Measurements from ENCODE around the gene GRHPR. TPM values are rescaled to one million over a fixed set of nuclear protein-coding genes. Genes with fewer than 3 reads are reported as not detected.
A peak's percentile ranks its signal among the peaks of the same experiment; 100 is the strongest.

The GRHPR gene
- total RNA-seq, 4 donors from 2014 or later: 79.5 to 157 (median 126) TPM

DNA sequence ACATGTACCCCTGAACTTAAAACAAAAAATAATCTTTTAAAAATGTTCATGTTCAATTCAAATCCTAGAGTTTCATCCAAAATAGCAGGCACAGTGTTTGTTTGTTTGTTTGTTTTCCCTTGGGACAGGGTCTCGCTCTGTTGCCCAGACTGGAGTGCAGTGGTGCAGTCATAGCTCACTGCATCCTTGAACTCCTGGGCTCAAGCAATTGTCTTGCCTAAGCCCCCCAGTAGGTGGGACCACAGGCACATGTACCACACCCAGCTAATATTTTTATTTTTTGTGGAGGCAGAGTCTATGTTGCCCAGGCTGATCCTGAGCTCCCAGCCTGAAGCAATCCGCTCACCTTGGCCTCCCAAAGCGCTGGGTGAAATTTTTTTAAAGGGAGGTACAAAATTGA lies 58.3 kb downstream of the GRHPR start:
- DNase-seq: no peak
- H3K9me3 ChIP-seq: no peaks in the 10 kb centered on the region
- peaks cover 4 to 6% of the 10 kb centered on the region in 2 donors for H3K4me1 ChIP-seq
- intact Hi-C loops (cut with DNase I): loop anchor here (5.0 kb wide), 1 partner anchor 422 kb away; the partner anchor contains the start of gene SLC25A51
- 79 to 82% methylated on average over 3 of the region's 3 CpGs for WGBS, 2 donors
- TF ChIP-seq POLR2A (IDR thresholded peaks at IDR 0.05): no peak
- no peak for TF ChIP-seq CTCF (IDR thresholded peaks at IDR 0.05)
- H3K27me3 ChIP-seq: no peaks in the 10 kb centered on the region
- H3K27ac ChIP-seq: no peak overlapping the region
- H3K4me3 ChIP-seq (replicated peaks in 1 of 3): no peak overlapping the region
- H3K36me3 ChIP-seq: no peaks in the 10 kb centered on the region

GRCh38 chr9:37485389-37486255 lies 63.1 kb downstream of the GRHPR start, which contains the start of gene POLR1E:
Gene POLR1E, plus strand, starts transcription at chr9:37485948. Its CDS starts 100 bp downstream, at chr9:37486048.
- peak; percentile 97 for DNase-seq
- TF ChIP-seq POLR2A (IDR thresholded peaks at IDR 0.05) (peak in 1 of 2 donors; percentile 76), CTCF (IDR thresholded peaks at IDR 0.05) (no peak)
- WGBS, 2 donors: 9 to 16% methylated on average over 18 to 20 of the region's 56 CpGs
- H3K27ac ChIP-seq: peak within 1 kb of the TSS in 2 of 3 donors; percentile 31 to 42
- H3K9me3 ChIP-seq: no peaks in the 10 kb centered on the region
- intact Hi-C loops (cut with DNase I): no loop called here
- no peaks in the 10 kb centered on the region for H3K27me3 ChIP-seq
- H3K4me1 ChIP-seq: peaks cover 16 to 17% of the 10 kb centered on the region in 2 donors
- peak within 1 kb of the TSS; percentile 27 to 53 (median 42) for H3K4me3 ChIP-seq (replicated peaks in 1 of 3)
- peaks cover 3 to 6% of the 10 kb centered on the region in 2 donors for H3K36me3 ChIP-seq

DNA sequence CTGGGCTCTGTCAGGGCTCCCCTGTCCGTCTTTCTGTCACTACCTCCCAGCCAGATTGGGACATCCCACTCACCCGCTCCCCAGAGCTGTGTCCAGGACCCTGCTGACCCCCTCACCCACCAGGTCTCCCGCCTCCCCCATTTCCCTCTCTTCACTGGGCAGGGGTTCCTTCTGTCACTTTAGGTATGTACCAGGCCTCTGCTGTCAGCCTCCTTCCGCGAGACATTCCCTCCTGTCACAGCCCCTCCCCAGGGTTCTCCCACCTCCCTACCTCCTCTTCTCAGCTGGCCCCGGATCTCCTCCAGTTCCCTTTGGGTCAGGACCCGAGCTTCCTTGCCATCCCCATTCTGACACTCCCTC lies 63.7 kb downstream of the GRHPR start:
- Histone ChIP-seq H3K36me3 (peaks cover 3 to 6% of the 10 kb centered on the region in 2 donors), H3K4me1 (peaks cover 16 to 17% of the 10 kb centered on the region in 2 donors), H3K27me3 (no peaks in the 10 kb centered on the region), H3K27ac (peak overlapping the region in 2 of 3 donors; percentile 31 to 42), H3K4me3 (replicated peaks in 1 of 3) (peak overlapping the region; percentile 27 to 53 (median 42)), H3K9me3 (no peaks in the 10 kb centered on the region)
- intact Hi-C loops (cut with DNase I): no loop called here
- 1 to 5% methylated on average over 7 of the region's 7 CpGs for WGBS, 2 donors
- TF ChIP-seq POLR2A (IDR thresholded peaks at IDR 0.05) (no peak), CTCF (IDR thresholded peaks at IDR 0.05) (no peak)
- no peak for DNase-seq

Other genes starting within 250 kb of the GRHPR start
- gene ZBTB5, start 42.8 kb downstream of the GRHPR start, total RNA-seq: 10 to 100 TPM; 19.2 to 26.8 (median 22.3) TPM
- 10 to 100 TPM; 14.8 to 23.3 (median 18.5) TPM for gene POLR1E, start 63.3 kb downstream of the GRHPR start, total RNA-seq
- gene FBXO10, start 153.7 kb downstream of the GRHPR start, total RNA-seq: 10 to 100 TPM in 2 of 4 donors, 1 to 10 TPM in 2; 6.6 to 17.5 (median 12.2) TPM
- 100 to 1,000 TPM in 2 of 4 donors, 10 to 100 TPM in 2; 56.7 to 110 (median 85.0) TPM for gene TOMM5, start 169.9 kb downstream of the GRHPR start, total RNA-seq
- gene FRMPD1, start 228.3 kb downstream of the GRHPR start, total RNA-seq: under 1 TPM in 3 of 4 donors, not detected in 1; 0.13 to 0.49 (median 0.22) TPM